ENCODE measurements around the gene SCP2. TPM values are rescaled to one million over a fixed set of nuclear protein-coding genes. Genes with fewer than 3 reads are reported as not detected.

SCP2 gene
- polyA plus RNA-seq, 2 of the 4 experiments (the other 2 are of a cell fraction) = 79.0 to 124 TPM

DNA sequence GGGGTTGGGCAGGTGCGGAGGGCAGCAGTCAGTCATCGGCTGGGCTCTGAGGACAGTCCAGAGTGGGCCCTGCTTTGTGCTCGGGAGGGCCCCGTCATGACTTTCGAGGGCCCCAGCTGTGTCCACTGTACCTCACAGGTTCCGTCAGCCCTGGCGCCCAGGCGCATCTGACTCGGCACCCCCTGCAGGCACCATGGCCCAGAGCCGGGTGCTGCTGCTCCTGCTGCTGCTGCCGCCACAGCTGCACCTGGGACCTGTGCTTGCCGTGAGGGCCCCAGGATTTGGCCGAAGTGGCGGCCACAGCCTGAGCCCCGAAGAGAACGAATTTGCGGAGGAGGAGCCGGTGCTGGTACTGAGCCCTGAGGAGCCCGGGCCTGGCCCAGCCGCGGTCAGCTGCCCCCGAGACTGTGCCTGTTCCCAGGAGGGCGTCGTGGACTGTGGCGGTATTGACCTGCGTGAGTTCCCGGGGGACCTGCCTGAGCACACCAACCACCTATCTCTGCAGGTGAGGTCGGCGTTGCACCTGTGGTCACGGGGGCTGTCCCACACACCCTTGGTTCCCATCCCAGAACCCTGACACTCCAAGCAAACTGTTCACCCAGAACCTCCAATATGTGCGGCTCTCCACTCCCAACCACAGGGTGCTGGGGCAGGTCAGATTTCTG is 142.7 kb downstream of the SCP2 start:
- Histone ChIP-seq H3K27ac (no peak overlapping the region), H3K4me3 (no peak overlapping the region), H3K4me1 (no peaks in the 10 kb centered on the region), H3K9me3 (no peaks in the 10 kb centered on the region), H3K4me2 (no peak overlapping the region)
- no peak for TF ChIP-seq RAD21 (conservative IDR thresholded peaks at IDR 0.05 in 1 of 2, IDR thresholded peaks at IDR 0.05 in 1 of 2)
- WGBS (ENCODE audit: missing lambda C conversion rate) = 93% methylated on average over 15 of the region's 31 CpGs
- ChIA-PET CTCF (no interaction called here), POLR2A (no interaction called here)
- DNase-seq (ENCODE audit: low read depth in 1 of 2, low spot score in 1 of 2) (no peak), ATAC-seq (no peak; a peak in 1 of 6 replicates), FAIRE-seq (no peak)

DNA sequence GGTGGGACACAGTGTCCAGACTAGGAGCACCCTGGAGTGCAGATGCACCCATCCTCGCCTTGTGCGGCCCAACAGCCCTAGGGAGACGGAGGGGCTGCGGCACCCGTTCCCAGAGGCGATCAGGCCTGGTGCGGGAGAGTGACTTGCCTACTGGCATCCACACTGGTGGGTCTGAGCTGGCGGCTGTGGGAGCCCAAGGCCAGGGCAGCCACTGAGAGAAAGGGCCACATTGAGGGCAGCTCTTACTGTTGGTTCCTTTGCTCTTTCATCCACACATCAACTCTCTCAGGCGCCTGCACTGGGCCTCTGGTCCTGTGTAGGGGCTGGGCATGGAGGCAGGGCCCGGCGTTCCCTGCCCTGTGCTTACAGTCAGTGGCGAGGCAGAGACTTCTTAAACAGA is 143.5 kb downstream of the SCP2 start:
- 94% methylated on average over 7 of the region's 12 CpGs for WGBS (ENCODE audit: missing lambda C conversion rate)
- FAIRE-seq (no peak), ATAC-seq (no peak; a peak in 1 of 6 replicates), DNase-seq (ENCODE audit: low read depth in 1 of 2, low spot score in 1 of 2) (no peak)
- H3K4me2 ChIP-seq = no peak overlapping the region
- POLR2A ChIA-PET = interaction anchor here (0.5 kb wide), 1 partner anchor 136 kb away, joined by 5 read pairs; no protein-coding TSS in a partner anchor
- no peak overlapping the region for H3K27ac ChIP-seq
- H3K4me3 ChIP-seq = no peak overlapping the region
- no peaks in the 10 kb centered on the region for H3K9me3 ChIP-seq
- CTCF ChIA-PET = interaction anchor here (0.8 kb wide), 1 partner anchor 103 kb away, joined by 3 read pairs; no protein-coding TSS in a partner anchor
- TF ChIP-seq, protein P1, sequence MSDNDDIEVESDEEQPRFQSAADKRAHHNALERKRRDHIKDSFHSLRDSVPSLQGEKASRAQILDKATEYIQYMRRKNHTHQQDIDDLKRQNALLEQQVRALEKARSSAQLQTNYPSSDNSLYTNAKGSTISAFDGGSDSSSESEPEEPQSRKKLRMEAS (IDR thresholded peaks at IDR 0.05) = no peak
- H3K4me1 ChIP-seq = no peaks in the 10 kb centered on the region

DNA sequence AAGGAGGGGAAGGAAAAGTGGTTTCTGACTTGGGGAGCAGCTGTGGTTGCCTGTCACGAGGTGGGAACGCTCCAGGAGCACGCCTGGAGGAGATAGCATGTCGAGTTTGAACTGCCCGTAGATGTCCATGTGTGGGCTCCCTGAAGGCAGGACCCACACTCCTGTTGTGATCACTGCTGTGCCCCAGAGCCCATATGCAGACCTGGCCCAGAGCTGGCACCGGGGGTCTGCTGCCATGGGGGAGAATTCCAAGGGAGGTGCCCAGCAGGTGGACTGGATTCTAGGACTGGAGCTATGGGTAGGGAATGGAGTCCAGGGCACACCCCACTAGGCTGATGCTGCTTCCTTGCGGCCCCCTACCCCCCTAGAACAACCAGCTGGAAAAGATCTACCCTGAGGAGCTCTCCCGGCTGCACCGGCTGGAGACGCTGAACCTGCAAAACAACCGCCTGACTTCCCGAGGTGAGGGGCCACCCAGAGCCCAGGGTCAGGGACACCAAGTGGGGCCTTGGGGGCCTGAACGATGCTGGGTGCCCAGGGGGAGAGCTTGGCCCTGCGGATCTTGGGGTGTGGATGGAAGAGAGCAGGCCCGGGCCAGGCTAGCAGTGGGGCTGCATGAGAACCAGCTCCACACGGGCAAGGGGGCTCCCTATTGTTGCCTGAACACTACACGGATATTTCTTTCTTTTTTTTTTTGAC is 144.2 kb downstream of the SCP2 start:
- FAIRE-seq (no peak), ATAC-seq (no peak), DNase-seq (ENCODE audit: low read depth in 1 of 2, low spot score in 1 of 2) (no peak)
- H3K4me2 ChIP-seq = no peak overlapping the region
- no peak overlapping the region for H3K27ac ChIP-seq
- ChIA-PET POLR2A (no interaction called here), CTCF (interaction anchor here (0.8 kb wide), 1 partner anchor 102 kb away, joined by 3 read pairs; no protein-coding TSS in a partner anchor)
- H3K9me3 ChIP-seq = no peaks in the 10 kb centered on the region
- no peak overlapping the region for H3K4me3 ChIP-seq
- no peak for TF ChIP-seq HOXB13 (CRISPR knock-in tag; IDR thresholded peaks at IDR 0.05; ENCODE audit: low read depth)
- no peak for TF ChIP-seq SMC3 (IDR thresholded peaks at IDR 0.05)
- TF ChIP-seq HEYL (CRISPR knock-in tag; IDR thresholded peaks at IDR 0.05) = no peak
- TF ChIP-seq NFE2L2 (conservative IDR thresholded peaks at IDR 0.05; ENCODE audit: low read length) = no peak
- TF ChIP-seq, protein P2, sequence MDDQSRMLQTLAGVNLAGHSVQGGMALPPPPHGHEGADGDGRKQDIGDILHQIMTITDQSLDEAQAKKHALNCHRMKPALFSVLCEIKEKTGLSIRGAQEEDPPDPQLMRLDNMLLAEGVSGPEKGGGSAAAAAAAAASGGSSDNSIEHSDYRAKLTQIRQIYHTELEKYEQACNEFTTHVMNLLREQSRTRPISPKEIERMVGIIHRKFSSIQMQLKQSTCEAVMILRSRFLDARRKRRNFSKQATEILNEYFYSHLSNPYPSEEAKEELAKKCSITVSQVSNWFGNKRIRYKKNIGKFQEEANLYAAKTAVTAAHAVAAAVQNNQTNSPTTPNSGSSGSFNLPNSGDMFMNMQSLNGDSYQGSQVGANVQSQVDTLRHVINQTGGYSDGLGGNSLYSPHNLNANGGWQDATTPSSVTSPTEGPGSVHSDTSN (IDR thresholded peaks at IDR 0.05) = no peak
- TF ChIP-seq NPAS2 (CRISPR knock-in tag; IDR thresholded peaks at IDR 0.05; ENCODE audit: borderline replicate concordance) = no peak
- TF ChIP-seq BHLHE40 (IDR thresholded peaks at IDR 0.05; ENCODE audit: low read depth, low read length) = no peak
- no peak for TF ChIP-seq CEBPB (IDR thresholded peaks at IDR 0.05)
- no peak for TF ChIP-seq EHMT2 (IDR thresholded peaks at IDR 0.05; ENCODE audit: low read depth)
- TF ChIP-seq HOXB5 (CRISPR knock-in tag; IDR thresholded peaks at IDR 0.05) = no peak
- no peak for TF ChIP-seq RAD21 (conservative IDR thresholded peaks at IDR 0.05 in 1 of 2, IDR thresholded peaks at IDR 0.05 in 1 of 2)
- TF ChIP-seq, protein P3, sequence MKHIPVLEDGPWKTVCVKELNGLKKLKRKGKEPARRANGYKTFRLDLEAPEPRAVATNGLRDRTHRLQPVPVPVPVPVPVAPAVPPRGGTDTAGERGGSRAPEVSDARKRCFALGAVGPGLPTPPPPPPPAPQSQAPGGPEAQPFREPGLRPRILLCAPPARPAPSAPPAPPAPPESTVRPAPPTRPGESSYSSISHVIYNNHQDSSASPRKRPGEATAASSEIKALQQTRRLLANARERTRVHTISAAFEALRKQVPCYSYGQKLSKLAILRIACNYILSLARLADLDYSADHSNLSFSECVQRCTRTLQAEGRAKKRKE (CRISPR knock-in tag; IDR thresholded peaks at IDR 0.05; ENCODE audit: low read depth) = no peak
- TF ChIP-seq TFCP2L1 (CRISPR knock-in tag; IDR thresholded peaks at IDR 0.05) = no peak
- TF ChIP-seq ZNF302 (CRISPR knock-in tag; IDR thresholded peaks at IDR 0.05) = no peak
- TF ChIP-seq ZSCAN20 (CRISPR knock-in tag; IDR thresholded peaks at IDR 0.05) = no peak
- no peak for TF ChIP-seq GATA3 (IDR thresholded peaks at IDR 0.05; ENCODE audit: borderline replicate concordance)
- WGBS (ENCODE audit: missing lambda C conversion rate) = 87% methylated on average over 12 of the region's 17 CpGs
- no peaks in the 10 kb centered on the region for H3K4me1 ChIP-seq

DNA sequence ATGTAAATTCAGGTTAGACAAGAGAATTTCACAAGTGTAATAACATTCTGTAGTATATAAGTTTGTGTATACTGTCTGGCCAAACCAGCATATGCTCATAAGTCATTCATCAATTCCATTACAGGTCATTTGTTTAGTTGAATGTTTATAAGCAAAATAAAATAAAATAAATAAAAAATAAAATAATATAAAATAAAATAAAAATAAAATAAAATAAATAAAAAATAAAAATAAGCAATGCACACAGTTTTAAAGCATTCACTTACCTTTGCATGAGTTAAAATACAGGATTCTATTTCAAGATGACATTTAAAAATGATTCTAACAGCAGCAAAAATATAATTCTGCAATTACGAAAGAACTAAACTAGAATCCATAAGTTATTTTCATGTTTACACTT is 144.8 kb downstream of the SCP2 start:
- Histone ChIP-seq H3K9me3 (no peaks in the 10 kb centered on the region), H3K4me3 (no peak overlapping the region), H3K27ac (no peak overlapping the region), H3K4me2 (no peak overlapping the region), H3K4me1 (no peaks in the 10 kb centered on the region)
- FAIRE-seq (no peak), ATAC-seq (no peak), DNase-seq (ENCODE audit: low read depth in 1 of 2, low spot score in 1 of 2) (no peak)
- 91% methylated on average over 1 of the region's 1 CpG for WGBS (ENCODE audit: missing lambda C conversion rate)
- ChIA-PET POLR2A (no interaction called here), CTCF (no interaction called here)
- TF ChIP-seq, protein P1 (IDR thresholded peaks at IDR 0.05) = no peak
- no peak for TF ChIP-seq EHF (CRISPR knock-in tag; IDR thresholded peaks at IDR 0.05)
- no peak for TF ChIP-seq ESRRA (IDR thresholded peaks at IDR 0.05; ENCODE audit: borderline replicate concordance, low read length)
- TF ChIP-seq RAD21 (conservative IDR thresholded peaks at IDR 0.05 in 1 of 2, IDR thresholded peaks at IDR 0.05 in 1 of 2) = no peak
- no peak for TF ChIP-seq MAFK (IDR thresholded peaks at IDR 0.05; ENCODE audit: partially characterized antibody)
- no peak for TF ChIP-seq MYC (IDR thresholded peaks at IDR 0.05; ENCODE audit: borderline replicate concordance, low read length)
- no peak for TF ChIP-seq NFE2L2 (conservative IDR thresholded peaks at IDR 0.05; ENCODE audit: low read length)
- TF ChIP-seq KDM5A (IDR thresholded peaks at IDR 0.05) = no peak
- no peak for TF ChIP-seq RCOR1 (IDR thresholded peaks at IDR 0.05; ENCODE audit: low read depth, low read length)
- TF ChIP-seq NR3C1 (IDR thresholded peaks at IDR 0.05) = no peak
- no peak for TF ChIP-seq EP300 (IDR thresholded peaks at IDR 0.05)
- no peak for TF ChIP-seq RNF2 (IDR thresholded peaks at IDR 0.05; ENCODE audit: borderline replicate concordance, low read depth)
- no peak for TF ChIP-seq TP53 (CRISPR knock-in tag; IDR thresholded peaks at IDR 0.05)
